Measurements from ENCODE around the gene PLA2G10. TPM values are rescaled to one million over a fixed set of nuclear protein-coding genes. Genes with fewer than 3 reads are reported as not detected.

PLA2G10 gene
- total RNA-seq, 5 donors from 2014 or later (not counting 1 experiment from before 2014, with no cell fraction given): 0.29 TPM; not detected in 4

GRCh38 chr16:14627078-14627477 lies 67.0 kb downstream of the PLA2G10 start:
- WGBS (ENCODE audit: insufficient coverage): no CpG with 5 or more reads among the region's 4 CpGs
- H3K4me1 ChIP-seq (ENCODE audit: control insufficient read depth in 1 of 2, extremely low read depth in 1 of 2, insufficient read depth in 2 of 2, low read length in 2 of 2): peaks cover 27 to 34% of the 10 kb centered on the region in 2 experiments
- H3K9me3 ChIP-seq: no peaks in the 10 kb centered on the region
- H3K36me3 Mint-ChIP-seq: peaks cover 34% of the 10 kb centered on the region
- DNase-seq (no peak), ATAC-seq (replicated peaks in 1 of 4) (no peak)
- H3K27me3 Mint-ChIP-seq: no peaks in the 10 kb centered on the region
- no peaks in the 10 kb centered on the region for H3K27me3 ChIP-seq (replicated peaks in 1 of 2; ENCODE audit: control insufficient read depth in 2 of 2, extremely low read depth in 1 of 2, insufficient read depth in 2 of 2, low read length in 1 of 2)
- CTCF ChIA-PET: no interaction called here
- H3K4me3 Mint-ChIP-seq: no peak overlapping the region
- no peak overlapping the region for H3K27ac ChIP-seq (ENCODE audit: low read length)
- H3K27ac Mint-ChIP-seq: no peak overlapping the region
- H3K36me3 ChIP-seq (ENCODE audit: control insufficient read depth in 2 of 2, extremely low read depth in 1 of 2, insufficient read depth in 1 of 2, low read length in 1 of 2): peaks cover 15 to 57% of the 10 kb centered on the region in 2 donors
- POLR2A ChIA-PET: no interaction called here
- no peak overlapping the region for H3K4me3 ChIP-seq (ENCODE audit: control insufficient read depth in 1 of 2, extremely low read depth in 1 of 2, low read length in 1 of 2)
- peaks cover 37 to 46% (median 40%) of the 10 kb centered on the region in 3 donors for H3K4me1 Mint-ChIP-seq
- peaks cover 0 to 4% (median 3%) of the 10 kb centered on the region in 3 donors for H3K9me3 Mint-ChIP-seq

Other genes starting within 250 kb of the PLA2G10 start
- gene PARN, start 64.0 kb downstream of the PLA2G10 start, total RNA-seq: 10 to 100 TPM; 34.4 to 42.7 (median 38.4) TPM
- 10 to 100 TPM; 36.6 to 72.8 (median 60.9) TPM for gene BFAR, start 61.4 kb downstream of the PLA2G10 start, total RNA-seq
- gene NPIPA3, start 9.1 kb upstream of the PLA2G10 start, total RNA-seq: 1 to 10 TPM; 1.2 to 10.0 (median 2.8) TPM
- gene NPIPA2, start 48.2 kb upstream of the PLA2G10 start, total RNA-seq: 1 to 10 TPM; 1.9 to 3.2 (median 2.4) TPM
- gene NOMO1, start 139.4 kb upstream of the PLA2G10 start, total RNA-seq: 10 to 100 TPM; 32.5 to 38.4 (median 34.9) TPM
- gene NPIPA1, start 243.1 kb upstream of the PLA2G10 start, total RNA-seq: 100 to 1,000 TPM; 116 to 163 (median 134) TPM